HFFc6 (cell line): ENCODE measurements around the gene TTC31. TPM values are rescaled to one million over a fixed set of nuclear protein-coding genes. Genes with fewer than 3 reads are reported as not detected.

Experiments
- DNase-seq: peaks from one replicate; pipeline ENCODE4 v3.0.0-alpha.2; 2018
- H3K27ac Mint-ChIP-seq: 2 replicates; pipeline ENCODE4 v1.8.0; 2020; ENCODE audit warnings: mild to moderate bottlenecking, mixed read lengths
- H3K27me3 Mint-ChIP-seq: 2 replicates; pipeline ENCODE4 v1.8.0; 2021; ENCODE audit warnings: mild to moderate bottlenecking, moderate library complexity, mixed read lengths; ENCODE audit not compliant: insufficient read depth
- H3K36me3 Mint-ChIP-seq: 2 replicates; pipeline ENCODE4 v1.8.0; 2021; ENCODE audit warnings: low read depth, mixed read lengths
- H3K4me1 Mint-ChIP-seq: 2 replicates; pipeline ENCODE4 v1.8.0; 2020; ENCODE audit warnings: low read depth, mixed read lengths
- H3K4me3 Mint-ChIP-seq: 2 replicates; pipeline ENCODE4 v1.8.0; 2020; ENCODE audit warnings: mild to moderate bottlenecking, moderate library complexity, mixed read lengths
- H3K9me3 Mint-ChIP-seq: 2 replicates; pipeline ENCODE4 v1.8.0; 2020; ENCODE audit warnings: mild to moderate bottlenecking, mixed read lengths
- CTCF ChIP-seq: fragments of 200-600 bp; sonication (generic); IDR thresholded peaks from 2 replicates; pipeline ENCODE4 v1.5.0; 2021; ENCODE audit warnings: antibody characterized with exemption, mild to moderate bottlenecking
- total RNA-seq, 6 experiments: library from RNA; stranded (reverse); fragmentation: NEBNext Ultra II Directional; extraction: Animal tissue kit (Norgen Biotek cat#: 25700); gene quantifications; 2 replicates in 1 of 6; 3 replicates in 5 of 6; pipeline ENCODE4 v1.2.3, GENCODE V29; 2021

Gene TTC31
- total RNA-seq, 6 experiments from 2014 or later = 14.3 to 17.4 (median 16.7) TPM

DNA sequence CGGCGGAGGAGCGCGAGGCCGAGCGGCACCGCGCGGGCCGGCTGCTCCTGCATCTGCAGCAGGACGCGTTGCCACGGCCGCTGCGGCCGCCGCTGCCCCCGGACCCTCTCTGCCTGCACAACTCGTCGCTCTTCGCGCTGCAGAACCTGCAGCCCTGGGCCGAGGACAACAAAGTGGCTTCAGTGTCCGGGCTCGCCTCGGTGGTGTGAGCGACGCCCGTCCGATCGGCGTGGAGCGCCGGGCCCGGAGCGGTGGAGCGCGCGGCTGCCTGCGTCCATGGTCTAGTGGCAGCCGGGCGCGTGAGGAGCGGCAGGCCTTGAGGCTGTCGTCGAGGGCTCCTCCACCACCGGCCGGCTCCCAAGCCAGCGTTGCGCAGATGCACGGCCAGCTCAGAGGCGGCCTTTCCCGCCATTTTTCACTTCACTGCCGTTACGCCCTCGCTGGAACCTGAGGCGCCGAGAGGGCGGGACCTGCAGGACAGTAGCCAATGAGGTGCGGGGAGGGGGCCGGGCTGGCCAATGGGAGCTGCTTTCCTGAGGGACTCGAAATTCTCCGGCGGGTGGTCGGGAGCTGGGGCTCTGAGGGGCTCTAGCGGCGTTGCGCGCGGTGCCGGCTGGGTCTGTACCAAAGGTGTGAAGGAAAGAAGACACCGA, 33.2 kb downstream of the TTC31 start:
- no peak for TF ChIP-seq CTCF
- peaks cover 7% of the 10 kb centered on the region for H3K4me1 Mint-ChIP-seq
- H3K27ac Mint-ChIP-seq = no peak overlapping the region
- peaks cover 5% of the 10 kb centered on the region; the same call in 1 of the 2 replicates for H3K36me3 Mint-ChIP-seq
- H3K4me3 Mint-ChIP-seq = no peak overlapping the region
- DNase-seq = no peak
- no peaks in the 10 kb centered on the region for H3K9me3 Mint-ChIP-seq
- H3K27me3 Mint-ChIP-seq = peaks cover 55% of the 10 kb centered on the region

DNA sequence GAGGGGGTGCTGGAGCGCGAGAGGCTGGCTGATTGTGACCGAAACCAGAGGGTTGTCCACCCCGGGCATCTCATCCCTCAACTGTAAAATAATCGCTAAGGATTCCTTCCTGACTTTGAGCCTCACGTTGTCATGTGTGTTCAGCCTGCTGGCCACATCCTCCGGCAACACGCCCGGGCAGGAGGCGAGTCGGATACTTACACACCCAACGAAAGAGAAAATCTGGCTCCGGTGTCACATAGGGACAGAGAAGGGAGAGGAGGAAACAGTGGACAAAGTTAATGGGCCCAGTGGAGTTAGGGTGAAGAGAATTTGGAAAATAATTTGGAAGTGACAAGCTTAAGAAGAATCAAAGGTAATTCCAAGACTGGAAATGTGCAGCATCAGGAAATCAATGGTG, 33.8 kb downstream of the TTC31 start:
- peaks cover 52% of the 10 kb centered on the region for H3K27me3 Mint-ChIP-seq

GRCh38 chr2:74522516-74522915, 39.6 kb downstream of the TTC31 start:
- TF ChIP-seq CTCF = no peak
- no peak overlapping the region for H3K4me3 Mint-ChIP-seq
- H3K4me1 Mint-ChIP-seq = peaks cover 2% of the 10 kb centered on the region; the same call in 1 of the 2 replicates
- no peak for DNase-seq
- peaks cover 19% of the 10 kb centered on the region for H3K36me3 Mint-ChIP-seq
- no peak overlapping the region for H3K27ac Mint-ChIP-seq
- peaks cover 23% of the 10 kb centered on the region for H3K27me3 Mint-ChIP-seq
- no peaks in the 10 kb centered on the region for H3K9me3 Mint-ChIP-seq

More for the DNA sequence above, 33.8 kb downstream of the TTC31 start:
- no peak overlapping the region for H3K4me3 Mint-ChIP-seq
- H3K27ac Mint-ChIP-seq = no peak overlapping the region
- no peaks in the 10 kb centered on the region for H3K9me3 Mint-ChIP-seq
- peaks cover 5% of the 10 kb centered on the region; the same call in 1 of the 2 replicates for H3K36me3 Mint-ChIP-seq
- no peak for TF ChIP-seq CTCF
- no peak for DNase-seq
- H3K4me1 Mint-ChIP-seq = peaks cover 2% of the 10 kb centered on the region

DNA sequence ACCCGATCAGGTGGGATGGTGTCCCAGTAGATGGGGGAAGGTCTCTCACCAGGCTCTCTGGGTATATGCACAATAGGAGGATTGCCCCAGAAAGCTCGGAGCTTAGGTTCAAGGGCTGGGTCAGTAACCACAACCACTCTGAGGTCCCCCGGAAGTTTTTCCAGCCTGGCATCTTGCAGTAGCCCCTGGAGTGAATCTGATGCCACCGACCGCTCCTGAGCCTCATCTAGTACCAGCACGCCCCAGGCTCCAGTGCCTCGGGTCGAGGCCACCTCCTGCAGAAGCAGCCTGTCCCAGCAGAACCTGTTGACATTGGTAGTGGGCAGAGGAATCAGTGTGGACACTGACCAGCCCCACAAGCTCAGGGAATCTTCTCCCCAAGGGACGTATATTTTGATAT, 41.1 kb downstream of the TTC31 start:
- no peaks in the 10 kb centered on the region for H3K9me3 Mint-ChIP-seq
- no peak overlapping the region for H3K27ac Mint-ChIP-seq
- no peak overlapping the region for H3K4me3 Mint-ChIP-seq
- no peak for DNase-seq
- H3K4me1 Mint-ChIP-seq = peaks cover 15% of the 10 kb centered on the region
- TF ChIP-seq CTCF = no peak
- H3K36me3 Mint-ChIP-seq = peaks cover 28% of the 10 kb centered on the region
- peaks cover 18% of the 10 kb centered on the region for H3K27me3 Mint-ChIP-seq

- no peak overlapping the region for H3K4me3 Mint-ChIP-seq
- no peak for DNase-seq
- H3K9me3 Mint-ChIP-seq = no peaks in the 10 kb centered on the region
Observed at GRCh38 chr2:74524955-74525716, 42.3 kb downstream of the TTC31 start.

More at GRCh38 chr2:74524955-74525716, 42.3 kb downstream of the TTC31 start:
- peaks cover 11% of the 10 kb centered on the region for H3K27me3 Mint-ChIP-seq
- TF ChIP-seq CTCF = no peak
- H3K4me1 Mint-ChIP-seq = peaks cover 15% of the 10 kb centered on the region
- H3K27ac Mint-ChIP-seq = no peak overlapping the region
- peaks cover 30% of the 10 kb centered on the region for H3K36me3 Mint-ChIP-seq
